ENCODE data around the gene AKT1.
A peak's percentile ranks its signal among the peaks of the same experiment; 100 is the strongest.
"Not testable (repeated sequence)": the region's sequence is repeated elsewhere in the genome, so short reads cannot be mapped to it uniquely, and the experiment has no call there.

Gene AKT1

GRCh38 chr14:104818714-104819161, 23.2 kb upstream of the AKT1 start:
- no peak for DNase-seq

DNA sequence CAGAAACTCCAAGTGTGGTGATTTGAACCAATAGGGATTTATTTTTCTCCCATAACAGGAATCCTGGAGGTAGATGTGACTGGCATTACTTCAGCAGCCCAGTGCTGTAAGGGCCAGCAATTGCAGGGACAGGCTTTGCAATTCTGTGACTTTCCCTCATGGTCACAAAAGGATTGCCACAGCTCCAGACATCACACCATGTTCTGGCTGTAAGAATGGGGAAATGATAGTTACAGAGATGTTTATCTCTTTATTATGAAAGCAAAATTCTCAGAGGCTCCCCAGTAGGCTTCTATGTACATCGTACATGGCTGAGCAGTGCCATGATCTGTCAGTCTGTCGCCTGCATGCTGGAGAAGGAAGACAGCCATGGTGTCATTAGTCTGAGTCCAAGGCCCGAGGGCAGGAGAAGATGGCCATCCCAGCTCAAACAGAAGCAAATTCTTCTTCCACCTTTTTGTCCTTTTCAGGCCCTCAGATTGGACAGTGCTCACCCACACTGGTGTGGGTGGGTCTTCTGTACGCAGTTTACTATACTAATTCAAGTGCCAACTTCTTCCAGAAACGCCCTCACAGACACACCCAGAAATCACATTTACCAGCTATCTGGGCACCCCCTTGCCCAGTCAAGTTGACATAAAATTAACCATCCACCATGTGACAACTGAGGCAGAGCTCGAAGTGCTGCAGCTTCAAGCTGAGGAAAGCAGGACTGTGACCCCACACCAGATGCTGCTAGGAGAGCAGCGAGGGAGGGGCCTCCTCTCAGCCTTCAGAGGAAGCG, 22.6 kb upstream of the AKT1 start:
- DNase-seq: no peak

DNA sequence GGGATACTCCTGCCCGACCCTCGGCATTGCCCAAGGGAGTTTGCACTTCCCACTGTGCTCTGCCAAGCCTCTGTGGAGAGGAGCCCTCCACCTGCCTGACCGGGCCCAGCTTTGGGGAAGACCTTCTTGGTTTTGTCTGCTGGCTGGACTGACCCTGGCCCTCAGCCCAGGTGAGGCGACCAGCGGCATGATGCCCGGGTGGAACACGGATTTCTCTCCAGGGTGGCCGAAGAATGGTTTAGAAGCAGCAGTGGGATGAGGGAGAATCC, 21.0 kb upstream of the AKT1 start:
- DNase-seq: no peak

GRCh38 chr14:104814701-104815100, 19.2 kb upstream of the AKT1 start:
- DNase-seq: not testable (repeated sequence)

- no peak for DNase-seq
These were observed 17.7 kb upstream of the AKT1 start for GRCh38 chr14:104813286-104813685.

- no peak for DNase-seq
These were observed 14.8 kb upstream of the AKT1 start for GRCh38 chr14:104810316-104810715.

DNA sequence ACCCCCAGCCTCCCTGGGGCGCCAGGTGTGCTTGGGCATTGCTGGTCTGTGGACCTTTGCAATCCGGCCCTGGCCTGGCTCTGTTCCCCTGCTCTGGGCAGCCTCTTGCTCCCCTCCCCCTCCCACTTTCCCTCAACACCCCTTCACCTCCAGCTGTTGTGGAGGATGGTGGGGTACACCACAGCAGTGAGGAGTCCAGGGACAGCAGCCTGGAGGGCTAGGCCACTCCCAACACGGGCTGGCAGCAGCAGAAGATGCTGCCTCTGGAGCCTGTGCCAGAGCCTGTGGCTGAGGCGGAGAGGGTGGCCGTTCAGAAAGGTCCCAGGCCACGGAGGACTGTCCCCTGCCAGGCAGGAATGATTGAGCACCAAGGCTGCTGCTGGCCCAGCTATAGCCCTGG, 12.9 kb upstream of the AKT1 start:
- DNase-seq: no peak

- no peak for DNase-seq
These were observed 11.3 kb upstream of the AKT1 start for GRCh38 chr14:104806625-104807465.

GRCh38 chr14:104805941-104806624, 10.5 kb upstream of the AKT1 start:
- no peak for DNase-seq

DNA sequence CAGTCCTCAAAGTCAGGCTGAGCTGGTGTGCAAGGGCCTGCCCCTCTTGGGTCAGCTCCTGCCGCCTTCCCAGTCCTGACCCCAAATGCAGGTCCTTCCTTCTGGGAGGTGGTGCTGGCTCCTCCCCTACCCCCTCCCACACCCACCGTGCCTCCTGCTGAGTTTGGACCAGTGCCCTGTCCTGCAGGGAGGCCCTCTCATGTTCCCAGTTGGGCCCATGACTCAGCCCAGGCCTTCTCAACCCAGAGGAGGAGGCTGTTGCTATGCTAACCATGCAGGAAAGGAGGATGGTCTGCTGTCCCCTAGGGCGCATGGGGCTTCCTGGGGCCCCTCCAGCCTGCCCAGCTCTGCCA, 9.8 kb upstream of the AKT1 start:
- peak in 1 of 2 experiments; percentile 38 for DNase-seq

GRCh38 chr14:104804481-104805325, 9.2 kb upstream of the AKT1 start:
- DNase-seq: no peak

DNA sequence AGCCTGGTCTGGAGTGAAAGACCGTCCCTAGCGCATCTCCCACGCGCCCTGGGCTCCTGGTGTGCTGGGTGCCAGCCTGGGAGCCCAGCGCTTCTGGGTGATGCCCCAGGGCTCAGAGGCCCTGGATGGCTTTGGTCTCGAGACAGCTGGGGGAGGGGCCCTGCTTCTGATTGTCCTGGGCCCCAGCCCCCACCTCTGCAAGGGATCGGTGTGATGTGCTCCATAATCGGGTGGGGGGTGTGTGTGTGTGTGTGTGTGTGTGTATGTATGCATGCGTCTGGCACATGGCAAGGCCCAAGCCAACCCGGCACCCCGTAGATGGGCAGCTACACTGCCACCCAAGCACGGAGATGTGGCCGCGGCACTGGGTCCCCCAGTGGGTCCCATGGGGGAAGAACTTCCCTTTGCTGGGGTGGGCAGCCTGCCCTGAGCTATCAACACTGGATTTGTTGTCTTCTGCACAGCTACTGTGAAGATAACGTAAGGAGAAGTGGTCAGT, 8.4 kb upstream of the AKT1 start:
- no peak for DNase-seq

GRCh38 chr14:104803280-104803911, 7.8 kb upstream of the AKT1 start:
- DNase-seq: peak in 1 of 2 experiments; percentile 42

GRCh38 chr14:104802394-104803184, 7.0 kb upstream of the AKT1 start:
- no peak for DNase-seq

DNA sequence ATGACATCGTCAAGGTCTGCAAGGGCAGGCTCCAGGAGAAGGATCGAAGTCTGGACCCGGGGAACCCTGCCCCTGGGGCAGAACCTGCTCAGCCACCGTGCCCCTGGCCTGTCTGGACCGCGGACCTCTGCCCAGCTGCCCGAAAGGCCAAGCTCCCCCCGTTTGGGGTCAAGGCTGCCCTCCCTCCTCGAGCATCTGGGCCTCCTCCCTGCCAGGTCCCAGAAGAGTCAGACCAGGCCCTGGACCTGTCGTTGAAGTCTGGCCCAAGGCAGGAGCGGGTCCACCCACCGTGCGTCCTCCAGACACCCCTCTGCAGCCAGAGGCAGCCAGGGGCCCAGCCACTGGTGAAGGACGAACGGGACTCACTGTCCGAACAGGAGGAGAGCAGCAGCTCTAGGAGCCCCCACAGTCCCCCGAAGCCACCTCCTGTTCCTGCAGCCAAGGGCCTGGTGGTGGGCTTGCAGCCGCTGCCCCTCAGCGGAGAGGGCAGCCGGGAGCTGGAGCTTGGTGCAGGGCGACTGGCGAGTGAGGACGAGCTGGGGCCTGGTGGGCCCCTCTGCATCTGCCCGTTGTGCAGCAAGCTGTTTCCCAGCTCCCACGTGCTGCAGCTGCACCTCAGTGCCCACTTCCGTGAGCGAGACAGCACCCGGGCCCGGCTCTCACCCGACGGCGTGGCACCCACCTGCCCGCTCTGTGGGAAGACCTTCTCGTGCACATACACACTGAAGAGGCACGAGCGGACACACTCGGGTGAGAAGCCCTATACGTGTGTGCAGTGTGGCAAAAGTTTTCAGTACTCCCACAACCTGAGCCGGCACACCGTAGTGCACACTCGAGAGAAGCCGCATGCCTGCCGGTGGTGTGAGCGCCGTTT, 6.2 kb upstream of the AKT1 start:
- no peak for DNase-seq

- DNase-seq: peak; percentile 47 to 62
These were observed 5.4 kb upstream of the AKT1 start, which contains the start of gene ZBTB42 for GRCh38 chr14:104800771-104801519. TSS of gene ZBTB42 (plus strand) at chr14:104801101. CDS start at chr14:104801198, 97 bp downstream.

GRCh38 chr14:104800015-104800770, 4.6 kb upstream of the AKT1 start:
- peak; percentile 55 to 62 for DNase-seq

- no peak for DNase-seq
These were observed 3.9 kb upstream of the AKT1 start for GRCh38 chr14:104799244-104800014.

All from NCI-H2081 (cell line).